GM21576 (cell line): ENCODE results near the gene EEF1G.
A peak's percentile ranks its signal among the peaks of the same experiment; 100 is the strongest.
"Not testable (repeated sequence)": the region's sequence is repeated elsewhere in the genome, so short reads cannot be mapped to it uniquely, and the experiment has no call there.

ENCODE experiments used
- ATAC-seq: cut with Tn5 transposase; IDR thresholded peaks from one replicate; pipeline ENCODE4 v1.9.1; 2021; ENCODE audit warnings: mild to moderate bottlenecking, moderate library complexity; ENCODE audit not compliant: unreplicated experiment

Gene EEF1G

GRCh38 chr11:62603776-62604299 is 30.1 kb upstream of the EEF1G start:
- no peak for ATAC-seq

DNA sequence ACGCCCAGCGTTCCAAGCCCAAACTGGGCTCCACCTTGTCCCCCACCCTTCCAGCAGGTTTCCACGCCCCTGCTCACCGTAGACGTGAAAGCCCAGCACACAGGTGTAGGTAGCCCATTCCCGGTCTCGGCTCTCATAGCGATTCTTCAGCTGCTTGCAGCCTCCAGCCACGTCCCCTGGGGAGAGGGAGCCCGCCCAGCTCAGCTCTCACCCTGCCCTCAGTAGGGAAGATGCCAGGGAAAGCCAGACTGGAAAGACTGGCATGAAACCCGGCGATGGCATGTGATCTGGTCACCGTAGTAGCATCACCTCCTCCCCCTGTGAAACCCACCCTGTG is 29.3 kb upstream of the EEF1G start:
- no peak for ATAC-seq

GRCh38 chr11:62602141-62603071 is 28.7 kb upstream of the EEF1G start:
- no peak for ATAC-seq

GRCh38 chr11:62601372-62602140 is 27.9 kb upstream of the EEF1G start, which contains the start of gene MTA2:
MTA2 (minus strand) TSS chr11:62601865; CDS start chr11:62601450, 415 bp downstream.
- peak; percentile 72 for ATAC-seq

GRCh38 chr11:62601122-62601371 is 27.4 kb upstream of the EEF1G start:
- ATAC-seq: peak; percentile 7

- no peak for ATAC-seq
These were observed 26.9 kb upstream of the EEF1G start for GRCh38 chr11:62600367-62601121.

GRCh38 chr11:62599901-62600300 is 26.2 kb upstream of the EEF1G start:
- no peak for ATAC-seq

GRCh38 chr11:62599069-62599696 is 25.5 kb upstream of the EEF1G start:
- peak; percentile 63 for ATAC-seq

DNA sequence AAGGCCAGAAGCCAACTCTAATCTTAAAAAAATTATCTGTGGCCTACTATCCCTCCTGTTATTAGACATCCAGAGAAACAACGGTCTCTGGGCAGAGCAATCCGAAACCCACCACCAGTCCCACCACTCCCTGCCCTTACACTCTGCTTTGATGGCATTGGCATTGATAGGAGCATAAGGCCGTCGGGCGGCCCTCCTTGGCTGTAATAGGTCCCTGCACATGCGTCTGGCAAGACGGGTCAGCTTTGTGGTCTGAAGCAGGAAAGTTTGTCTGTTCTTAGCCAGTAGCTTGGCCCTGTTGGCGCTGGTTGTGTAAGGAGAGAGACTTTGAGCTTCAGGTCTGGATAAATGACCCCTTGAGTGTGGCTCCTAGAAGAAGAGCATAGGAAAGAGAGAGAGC is 21.4 kb upstream of the EEF1G start:
- ATAC-seq: no peak

DNA sequence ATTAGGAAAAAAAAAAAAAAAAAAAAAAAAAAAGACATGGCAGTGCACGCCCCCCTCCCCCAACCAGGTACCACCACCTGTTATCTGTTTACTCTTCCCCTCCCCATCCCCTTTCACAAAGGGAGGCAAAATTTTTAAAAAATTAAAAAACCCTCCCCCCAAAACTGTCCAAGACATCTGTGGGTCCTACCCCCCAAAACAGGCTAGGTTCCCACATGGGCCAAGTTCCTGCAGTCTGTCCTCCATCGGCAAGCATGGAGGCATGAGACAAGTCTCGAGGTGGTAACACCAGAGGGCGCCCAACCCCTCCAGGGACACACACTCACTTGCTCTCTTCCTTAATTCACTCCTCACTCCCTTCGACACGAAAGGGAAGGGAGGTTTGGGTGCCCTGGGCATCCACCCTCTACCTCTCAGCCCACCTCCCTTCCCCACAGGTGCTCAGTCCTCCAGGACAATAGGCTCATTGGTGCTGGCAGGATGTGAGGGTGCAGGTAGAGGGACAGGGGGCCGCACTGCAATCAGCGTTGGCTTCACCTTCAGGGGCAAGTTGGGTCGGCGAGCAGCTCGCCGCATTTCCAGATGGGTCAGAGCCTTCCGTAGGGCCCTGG is 19.8 kb upstream of the EEF1G start:
- ATAC-seq: no peak

DNA sequence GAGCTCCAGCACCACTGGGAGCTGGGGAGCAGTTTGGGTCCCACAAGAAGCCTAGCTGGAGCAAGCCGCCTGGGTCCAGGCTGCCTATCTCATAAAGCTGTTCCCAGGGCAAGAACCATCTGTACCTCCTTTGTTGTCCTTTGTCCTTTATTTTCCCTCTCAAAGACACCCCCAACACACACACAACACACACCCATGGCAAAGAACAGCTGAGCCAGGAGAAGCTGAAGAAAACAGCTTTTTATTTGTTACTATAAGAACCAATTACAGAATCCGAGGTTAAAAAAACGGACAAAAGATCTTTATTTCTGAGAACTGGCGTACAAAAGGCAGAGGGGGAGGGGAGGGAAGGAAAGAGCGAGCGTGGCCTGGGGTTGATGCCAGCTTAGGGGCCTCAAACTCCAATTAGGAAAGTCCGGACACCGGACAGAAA is 19.3 kb upstream of the EEF1G start:
- ATAC-seq: no peak

GRCh38 chr11:62592146-62592815 is 18.6 kb upstream of the EEF1G start:
- ATAC-seq: no peak

DNA sequence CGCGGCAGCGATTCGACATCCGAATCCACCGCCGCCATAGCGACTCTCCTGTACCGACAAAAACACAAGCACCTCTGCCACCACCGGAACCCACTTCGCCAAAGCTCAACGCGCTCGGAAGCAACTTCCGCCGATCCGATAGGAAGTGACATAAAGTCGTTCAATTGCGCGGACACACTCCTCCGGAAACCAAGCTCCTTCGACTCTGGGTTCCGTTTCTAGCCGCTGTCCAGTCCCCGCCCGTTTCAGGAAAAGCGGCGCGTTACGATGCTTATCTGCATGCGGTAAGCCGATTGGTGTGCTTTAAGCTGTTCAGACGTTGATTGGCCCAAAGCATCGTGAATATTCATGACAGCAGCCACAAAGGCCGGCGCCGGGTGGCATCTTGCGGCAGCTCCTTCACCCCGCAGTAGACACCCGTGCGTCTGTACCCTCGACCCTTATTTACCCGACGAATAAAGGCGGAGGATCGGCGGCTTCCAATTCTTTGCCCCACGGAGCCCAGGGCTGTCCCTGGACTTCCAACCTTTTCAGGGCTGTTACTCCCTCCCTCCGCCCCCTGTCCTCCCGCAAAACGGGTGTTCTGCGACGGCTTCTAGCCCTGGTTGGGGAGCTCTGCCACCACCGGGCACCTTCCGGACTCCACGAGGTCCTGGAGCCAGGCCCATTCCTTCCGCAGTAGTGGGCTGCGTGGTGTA is 17.9 kb upstream of the EEF1G start, which contains the start of gene TUT1:
Gene TUT1, minus strand, starts transcription at position 76 of the 698 bp plus-strand sequence. Its CDS starts 38 bp downstream, at position 38.
- peak; percentile 85 for ATAC-seq

DNA sequence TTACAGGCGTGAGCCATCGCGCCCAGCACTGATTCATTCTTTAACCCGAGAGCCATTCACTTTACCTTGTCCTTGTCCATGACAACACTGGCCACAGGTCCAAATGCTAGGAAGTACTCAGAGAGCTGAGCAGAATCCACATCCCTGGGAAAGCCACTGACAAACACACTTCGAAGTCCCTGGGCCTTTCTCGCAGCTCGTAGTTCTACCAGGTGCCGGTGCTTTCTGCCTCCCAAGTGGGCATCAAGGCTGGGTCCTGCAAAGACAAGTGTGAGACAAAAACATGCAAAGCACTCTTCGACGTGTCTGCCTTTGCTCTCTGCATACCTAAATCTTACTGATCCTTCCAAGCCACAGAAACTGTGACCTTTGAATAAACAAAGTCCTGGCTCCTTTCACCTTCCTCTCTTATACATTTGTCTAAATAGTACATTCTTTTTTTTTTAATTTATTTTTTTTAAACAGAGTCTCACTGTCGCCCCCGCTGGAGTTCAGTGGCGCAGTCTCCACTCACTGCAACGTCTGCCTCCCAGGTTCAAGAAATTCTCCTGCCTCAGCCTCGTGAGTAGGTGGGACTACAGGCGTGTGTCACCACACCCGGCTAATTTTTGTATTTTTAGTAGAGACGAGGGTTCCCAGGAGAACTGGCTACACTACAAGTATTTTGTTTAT is 15.4 kb upstream of the EEF1G start:
- ATAC-seq: no peak

- not testable (repeated sequence) for ATAC-seq
These were observed 11.7 kb upstream of the EEF1G start for GRCh38 chr11:62585356-62585755.

- not testable (repeated sequence) for ATAC-seq
These were observed 8.0 kb upstream of the EEF1G start for GRCh38 chr11:62581735-62582134.

- ATAC-seq: no peak
These were observed 7.4 kb upstream of the EEF1G start for GRCh38 chr11:62580959-62581715.

DNA sequence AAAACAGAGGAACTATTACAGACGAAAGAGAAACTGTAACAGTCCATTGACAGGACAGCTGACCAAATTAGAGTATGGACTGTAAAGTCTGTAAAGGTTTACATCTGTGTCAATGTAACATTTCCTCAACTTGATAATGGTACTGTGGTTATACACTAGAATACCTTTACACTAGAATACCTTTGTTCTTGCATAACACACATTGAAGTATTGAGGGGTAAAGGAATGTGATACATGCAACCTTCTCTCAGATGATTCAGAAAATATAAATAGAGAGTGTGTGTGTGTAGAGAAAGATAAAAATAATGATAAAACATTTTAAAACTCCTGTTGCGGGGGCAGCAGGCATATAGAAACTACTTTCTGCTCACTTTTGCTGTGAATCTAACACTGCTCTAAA is 5.6 kb upstream of the EEF1G start:
- ATAC-seq: no peak
